EL (cell line): ENCODE data around the gene HTRA3.
A peak's percentile ranks its signal among the peaks of the same experiment; 100 is the strongest.

Experiments
- DNase-seq: peaks from one replicate; pipeline ENCODE4 v3.0.0-alpha.2; 2016

HTRA3 gene

DNA sequence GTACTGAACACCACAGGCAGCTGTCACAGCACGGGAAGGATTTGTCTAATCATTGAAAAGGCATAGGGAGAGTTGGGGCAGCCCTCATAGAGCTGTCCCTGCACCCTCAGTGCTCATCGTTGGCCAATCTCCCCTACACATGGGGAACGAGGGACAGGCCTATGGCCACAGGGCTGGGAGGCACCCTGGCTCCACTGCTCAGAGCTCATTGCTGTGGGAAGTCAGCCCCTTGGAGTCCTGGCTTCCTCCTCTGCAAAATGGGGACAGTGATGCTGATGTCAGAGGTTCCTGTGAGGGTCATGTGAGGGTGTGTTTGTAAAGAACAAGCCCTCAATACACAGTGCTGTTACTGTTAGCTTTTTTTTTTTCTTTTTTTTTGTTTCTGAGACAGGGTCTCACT is 19.3 kb upstream of the HTRA3 start:
- DNase-seq: no peak

DNA sequence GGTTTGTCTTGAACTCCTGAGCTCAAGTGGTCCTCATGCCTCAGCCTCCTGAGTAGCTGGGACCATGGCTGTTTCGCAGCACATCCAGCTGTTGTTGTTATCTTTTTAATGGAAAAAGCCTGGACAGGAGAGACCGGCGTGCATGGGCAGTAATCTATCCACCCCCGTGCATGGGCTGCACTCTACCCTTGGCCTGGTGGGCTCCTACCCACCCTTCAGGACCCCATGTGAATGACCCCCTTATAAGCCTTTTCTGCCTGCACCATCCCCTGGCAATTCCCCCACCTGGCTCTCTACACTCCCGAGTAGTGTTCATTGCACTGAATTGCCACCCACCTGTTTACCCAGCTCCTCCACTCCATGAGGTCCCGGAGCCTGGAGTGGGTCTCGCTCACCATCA is 18.9 kb upstream of the HTRA3 start:
- DNase-seq: no peak

DNA sequence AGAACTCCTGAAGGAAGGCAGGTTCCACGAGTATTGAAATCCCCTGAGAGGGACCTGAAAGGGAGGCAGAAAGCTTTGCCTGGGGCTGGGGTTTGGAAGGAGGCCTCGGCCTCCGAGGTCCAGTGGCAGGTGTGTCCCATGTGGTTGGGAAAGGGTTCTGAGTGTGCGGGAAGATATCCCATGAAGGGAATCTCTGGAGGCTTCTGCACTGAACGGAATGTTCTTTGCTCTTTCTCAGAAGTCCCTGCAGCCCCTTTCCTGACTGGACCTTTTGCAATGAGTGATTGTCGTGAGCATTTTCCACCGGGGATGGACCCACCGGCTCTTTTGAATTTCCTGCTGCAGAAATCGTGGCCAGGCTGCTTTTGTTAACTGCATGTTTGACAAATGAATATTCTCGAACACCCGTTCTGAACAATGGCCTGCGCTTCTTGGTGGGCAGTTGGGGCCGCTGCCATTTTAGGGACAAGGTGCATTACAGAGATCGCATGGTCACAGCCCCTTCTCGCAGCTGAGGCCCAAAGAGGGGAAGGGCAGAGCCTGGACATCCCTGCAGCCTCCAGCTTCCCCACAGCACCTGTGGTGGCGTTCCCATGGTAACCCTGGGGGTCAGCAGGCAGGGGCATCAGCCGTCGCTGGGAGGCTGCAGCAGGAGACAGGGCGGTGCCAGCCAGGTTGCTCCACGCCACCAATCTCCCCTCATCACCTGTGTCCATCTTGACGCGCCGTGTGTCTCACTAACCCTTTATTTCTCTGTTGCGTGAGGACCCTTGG is 18.3 kb upstream of the HTRA3 start:
- no peak for DNase-seq

DNA sequence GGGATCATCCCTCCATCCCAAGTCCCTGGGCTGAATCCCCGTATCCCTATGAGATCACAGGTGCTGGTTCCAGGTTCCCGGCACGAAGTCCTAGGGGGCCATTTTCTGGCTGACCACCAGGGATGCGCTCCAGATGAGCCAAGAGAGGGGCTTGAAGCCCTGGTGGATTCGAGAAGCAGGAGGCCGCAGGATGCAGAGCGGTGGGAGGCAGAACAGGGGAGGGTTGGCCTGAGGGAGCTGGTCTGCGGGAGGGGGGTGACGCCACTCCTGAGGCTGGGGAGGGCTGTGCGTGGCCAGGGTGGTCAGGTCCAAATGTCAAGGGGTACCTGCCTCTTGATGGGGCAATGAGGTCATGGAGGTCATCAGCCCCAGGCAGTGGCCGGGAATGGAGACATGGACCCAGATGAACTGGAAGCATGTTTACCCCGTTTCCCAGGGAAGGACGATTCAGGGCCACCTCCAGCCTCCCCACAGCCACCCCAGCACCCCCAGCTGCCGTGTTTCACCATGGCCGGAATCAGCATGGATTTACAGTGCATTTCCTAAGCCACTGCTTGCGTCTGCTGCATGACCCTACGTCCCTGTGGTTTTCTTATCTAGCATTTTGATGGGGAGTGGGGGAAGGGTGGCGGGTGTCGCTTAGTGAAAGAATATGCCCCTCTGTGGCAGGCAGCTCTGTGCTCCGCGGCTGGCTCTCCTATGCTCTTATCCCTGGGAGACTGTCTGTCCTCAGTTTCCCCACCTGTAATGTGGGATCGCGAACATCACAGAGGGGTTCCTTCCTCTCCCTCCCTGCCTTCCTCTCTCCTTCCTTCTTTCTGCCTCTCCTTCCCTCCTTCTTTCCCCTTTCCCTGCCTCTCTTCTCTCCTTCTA is 17.0 kb upstream of the HTRA3 start:
- DNase-seq: no peak

DNA sequence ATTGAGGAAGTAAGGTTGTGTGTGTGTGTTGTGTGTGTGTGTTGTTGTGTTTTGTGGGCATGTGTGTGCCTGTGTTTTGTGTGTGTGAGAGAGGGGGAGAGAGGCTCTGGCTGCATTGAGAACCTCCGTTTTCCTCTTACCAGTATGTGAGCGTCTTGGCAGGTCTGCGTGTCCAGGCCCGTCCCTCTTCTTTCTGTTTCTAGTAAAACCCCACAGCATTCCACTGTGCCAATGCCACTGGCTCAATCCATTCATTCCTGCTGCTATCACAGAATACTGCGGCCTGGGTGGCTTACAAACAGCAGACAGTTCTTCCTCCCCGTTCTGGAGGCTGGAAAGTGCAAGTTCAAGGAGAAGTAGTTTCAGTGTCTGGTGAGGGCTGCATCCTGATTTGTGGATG is 15.5 kb upstream of the HTRA3 start:
- DNase-seq: no peak

DNA sequence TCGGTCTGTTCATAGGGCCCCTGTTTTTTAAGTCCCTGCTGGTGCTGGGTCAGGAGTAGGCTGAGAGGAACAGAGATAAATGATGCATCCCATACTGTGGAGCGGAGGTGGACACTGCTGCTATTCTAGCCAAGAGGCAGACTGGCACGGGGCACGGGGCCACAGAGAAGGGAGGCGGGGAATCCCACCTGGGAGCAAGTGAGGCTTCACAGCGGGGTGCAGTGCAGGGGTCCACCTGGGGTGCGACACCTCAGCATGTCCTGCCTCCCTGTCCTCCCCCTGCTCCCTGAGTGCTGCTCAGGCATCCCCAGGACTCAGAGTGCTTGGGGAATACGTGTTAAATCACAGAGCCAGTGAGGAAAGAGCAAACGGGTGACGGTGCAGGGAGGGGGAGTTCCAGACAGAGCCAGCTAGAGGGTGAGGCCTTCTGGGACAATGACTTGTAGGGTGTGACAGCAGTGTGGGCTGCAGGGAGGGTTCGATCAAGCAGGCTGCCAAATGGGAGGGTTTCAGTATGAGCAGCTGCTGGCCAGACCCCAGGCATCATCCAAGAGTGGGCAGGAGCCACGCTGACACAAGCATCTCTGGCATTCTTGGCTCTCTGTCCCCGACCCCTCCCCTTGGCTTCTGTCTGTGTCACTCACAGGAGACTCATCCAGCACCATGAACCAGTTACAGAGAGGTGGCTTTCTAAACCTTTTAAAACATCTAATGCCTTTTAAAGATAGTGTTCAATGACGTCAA is 13.7 kb upstream of the HTRA3 start:
- peak; percentile 29 for DNase-seq

DNA sequence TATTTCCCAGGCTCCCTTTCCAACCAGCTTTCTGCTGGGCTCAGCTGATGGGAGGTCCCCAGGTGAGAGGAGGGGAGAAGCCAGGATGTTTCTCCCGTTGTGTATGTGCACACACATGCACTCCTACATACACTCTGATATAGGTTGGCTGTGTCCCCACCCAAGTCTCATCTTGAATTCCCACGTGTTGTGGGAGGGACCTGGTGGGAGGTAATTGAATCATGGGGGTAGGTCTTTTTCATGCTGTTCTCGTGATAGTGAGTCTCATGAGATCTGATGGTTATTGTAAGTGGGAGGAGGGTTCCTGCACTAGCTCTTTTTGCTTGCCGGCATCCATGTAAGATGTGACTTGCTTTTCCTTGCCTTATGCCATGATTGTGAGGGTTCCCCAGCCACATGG is 11.7 kb upstream of the HTRA3 start:
- no peak for DNase-seq

DNA sequence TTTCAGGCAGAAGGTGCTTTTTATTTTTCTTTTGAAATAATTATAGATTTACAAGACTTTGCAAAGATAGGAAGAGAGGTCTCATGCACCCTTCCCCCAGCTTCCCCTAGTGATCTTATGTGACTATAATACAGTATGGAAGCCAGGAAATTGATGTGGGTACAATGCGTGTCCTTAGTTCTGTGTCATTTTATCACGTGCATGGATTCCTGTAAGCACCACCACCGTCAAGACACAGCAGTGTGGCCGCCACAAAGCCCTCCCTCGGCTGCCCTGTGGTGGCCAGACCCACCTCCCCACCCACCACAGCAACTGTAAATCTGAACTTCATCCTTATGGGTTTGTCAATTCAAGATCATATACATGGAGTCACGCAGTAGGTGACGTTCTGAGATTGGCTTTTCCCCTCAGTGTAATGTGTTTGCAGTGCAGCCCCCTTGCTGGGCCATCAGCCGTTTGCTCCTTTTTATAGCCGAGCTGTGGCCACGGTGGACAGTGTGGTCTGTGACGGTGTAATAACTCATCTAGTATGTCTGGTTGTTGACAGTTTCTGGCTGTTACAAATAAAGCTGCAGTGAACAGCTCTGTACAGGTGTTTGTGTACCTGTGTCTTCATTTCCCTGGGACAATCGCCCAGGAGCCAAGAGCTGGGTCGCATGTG is 10.9 kb upstream of the HTRA3 start:
- no peak for DNase-seq

DNA sequence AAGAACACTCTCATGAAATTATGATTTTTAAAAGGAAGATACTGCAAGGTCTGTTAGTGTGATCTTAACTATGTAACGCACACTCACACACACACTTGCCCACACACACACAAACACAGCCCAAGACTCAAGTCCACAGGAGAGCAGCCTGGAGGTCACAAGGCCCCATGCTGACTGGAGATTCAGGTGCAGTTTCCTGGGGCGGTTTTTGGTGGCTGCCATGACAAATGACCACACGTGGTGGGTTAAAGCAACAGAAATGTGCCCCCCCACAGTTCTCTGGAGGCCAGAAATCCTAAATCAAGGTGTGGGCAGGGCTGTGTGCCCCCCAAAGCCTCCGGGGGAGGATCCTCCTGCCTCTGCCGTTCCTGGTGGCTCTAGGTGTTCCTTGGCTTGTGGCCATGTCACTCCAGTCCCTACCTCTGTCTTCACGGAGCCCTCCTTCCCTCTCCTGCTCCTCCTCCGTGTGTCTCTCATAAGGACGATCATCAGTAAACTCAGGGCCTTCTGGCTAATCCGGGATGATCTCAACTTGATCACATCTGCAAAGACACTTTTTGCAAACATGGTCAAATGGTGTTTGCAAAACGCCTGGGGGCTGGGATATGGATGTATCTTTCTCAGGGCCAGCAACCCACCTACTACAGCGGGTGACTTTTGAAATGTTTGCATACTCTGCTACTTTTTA is 9.7 kb upstream of the HTRA3 start:
- no peak for DNase-seq

DNA sequence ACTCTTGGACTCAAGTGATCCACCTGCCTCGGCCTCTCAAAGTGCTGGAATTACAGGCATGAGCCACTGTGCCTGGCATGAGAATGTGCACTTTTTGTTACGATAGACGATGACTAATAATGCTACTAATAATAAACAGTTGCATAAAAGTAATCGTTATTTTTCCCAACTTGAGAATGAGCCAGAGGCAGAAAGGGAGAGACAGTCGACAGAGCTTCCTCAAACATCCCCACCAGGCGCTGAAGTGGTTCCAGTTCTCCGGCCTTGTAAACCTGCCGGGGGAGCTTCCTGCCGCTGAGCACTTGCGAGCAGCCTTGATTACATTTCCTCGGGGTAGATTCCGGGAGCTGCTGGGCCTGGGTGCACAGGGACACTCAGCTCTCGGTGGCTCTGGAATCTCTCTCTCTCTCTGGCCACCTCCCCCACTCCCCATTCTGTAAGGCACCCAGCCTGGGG is 8.9 kb upstream of the HTRA3 start:
- DNase-seq: peak; percentile 88

DNA sequence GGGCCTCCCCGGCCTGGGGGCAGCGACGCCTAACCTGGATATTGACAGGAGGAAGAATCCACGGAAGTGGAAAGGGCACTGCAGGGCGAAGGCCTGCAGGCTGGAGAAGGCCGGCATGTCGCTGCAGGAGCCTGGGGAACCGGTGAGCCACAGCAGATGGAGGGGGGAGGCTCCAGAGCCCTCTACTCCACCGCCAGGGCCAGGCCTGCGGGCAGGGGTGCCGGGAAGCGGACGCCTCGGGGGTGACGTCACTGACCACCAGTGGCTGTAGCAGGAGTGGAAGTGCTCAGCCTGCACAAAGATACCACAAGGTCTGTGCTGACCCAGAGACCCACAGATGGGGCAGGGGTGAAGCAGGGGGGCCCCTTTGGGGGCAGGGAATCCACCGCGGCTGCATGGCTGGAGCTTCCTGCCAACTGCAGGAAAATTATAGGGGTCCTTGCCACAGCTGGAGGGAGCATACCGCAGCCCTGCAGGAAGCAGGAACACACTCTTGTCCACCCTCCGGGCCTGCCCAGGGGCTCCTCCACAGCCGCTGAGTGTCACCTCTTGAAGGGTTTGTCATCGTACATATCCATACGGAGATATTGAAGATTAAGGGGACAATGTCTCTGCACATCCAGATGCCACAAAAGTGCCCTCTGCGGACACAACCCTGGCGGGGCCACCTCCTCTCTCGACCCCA is 7.6 kb upstream of the HTRA3 start:
- peak; percentile 42 for DNase-seq

DNA sequence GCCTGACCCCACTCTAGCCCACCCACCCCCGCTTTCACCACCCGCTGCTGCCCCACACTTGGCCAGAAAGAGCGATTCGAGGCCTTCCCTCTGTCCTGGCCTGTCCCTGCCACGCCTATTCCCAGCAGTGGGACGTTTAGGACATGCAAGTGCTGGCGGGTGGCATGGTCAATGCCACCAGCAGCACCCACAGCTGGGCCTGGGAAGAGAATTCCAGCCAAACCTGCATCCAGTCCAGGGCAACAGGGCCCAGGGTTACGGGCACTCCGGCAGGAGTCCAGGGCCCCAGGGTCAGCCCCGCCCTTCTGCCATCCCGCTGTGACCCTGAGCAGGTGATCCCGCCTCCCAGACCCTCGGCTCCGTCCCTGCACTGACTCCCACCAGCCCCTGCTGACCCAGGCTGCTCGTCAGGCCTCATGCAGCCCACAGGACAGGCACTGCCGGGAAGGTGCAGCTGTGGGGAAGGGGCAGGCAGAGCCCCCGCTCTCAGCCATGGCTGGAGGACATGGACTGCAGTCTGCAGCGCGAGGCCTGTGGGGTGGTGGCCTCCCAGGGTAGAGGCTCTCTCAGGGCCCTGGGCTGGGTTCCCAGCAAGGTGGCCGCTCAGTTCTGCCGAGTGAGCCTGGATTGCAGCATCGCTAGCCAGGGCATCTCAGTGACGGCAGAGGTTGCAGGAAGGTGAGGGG is 6.8 kb upstream of the HTRA3 start:
- no peak for DNase-seq

DNA sequence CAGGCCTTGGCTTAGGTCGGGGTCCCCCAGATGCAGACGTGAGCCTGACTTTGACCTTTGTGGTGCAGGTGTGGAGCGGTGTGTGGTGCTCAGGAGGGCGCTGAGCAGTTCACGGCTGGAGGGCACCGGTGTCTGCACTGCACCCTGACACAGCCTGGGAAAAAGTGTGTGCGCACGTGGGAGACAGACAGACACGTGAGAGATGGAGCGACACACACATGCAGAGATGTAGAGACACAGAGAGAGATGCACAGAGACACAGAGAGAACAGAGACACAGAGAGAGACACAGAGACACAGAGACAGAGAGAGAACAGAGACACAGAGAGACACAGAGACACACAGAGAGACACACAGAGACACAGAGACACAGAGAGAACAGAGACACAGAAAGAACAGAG is 6.2 kb upstream of the HTRA3 start:
- no peak for DNase-seq

DNA sequence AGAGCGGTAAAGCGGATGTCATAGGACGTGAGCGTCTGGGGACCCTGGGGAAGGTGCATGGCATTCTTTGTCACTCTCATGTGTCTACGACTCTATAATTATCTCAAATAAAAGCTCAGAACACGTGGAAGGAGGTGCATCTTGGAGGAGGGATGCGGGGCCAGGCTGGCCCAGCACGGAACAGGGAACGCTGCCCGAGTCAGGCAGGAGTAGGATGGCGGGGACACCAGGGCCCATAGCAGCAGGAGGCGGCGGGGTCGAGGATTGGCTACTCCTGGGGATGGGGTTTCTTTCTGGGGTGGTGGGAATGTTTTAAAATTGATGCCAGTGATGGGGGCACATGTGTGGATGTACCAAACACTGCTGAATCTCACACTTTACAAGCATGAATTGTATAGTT is 5.4 kb upstream of the HTRA3 start:
- DNase-seq: no peak

DNA sequence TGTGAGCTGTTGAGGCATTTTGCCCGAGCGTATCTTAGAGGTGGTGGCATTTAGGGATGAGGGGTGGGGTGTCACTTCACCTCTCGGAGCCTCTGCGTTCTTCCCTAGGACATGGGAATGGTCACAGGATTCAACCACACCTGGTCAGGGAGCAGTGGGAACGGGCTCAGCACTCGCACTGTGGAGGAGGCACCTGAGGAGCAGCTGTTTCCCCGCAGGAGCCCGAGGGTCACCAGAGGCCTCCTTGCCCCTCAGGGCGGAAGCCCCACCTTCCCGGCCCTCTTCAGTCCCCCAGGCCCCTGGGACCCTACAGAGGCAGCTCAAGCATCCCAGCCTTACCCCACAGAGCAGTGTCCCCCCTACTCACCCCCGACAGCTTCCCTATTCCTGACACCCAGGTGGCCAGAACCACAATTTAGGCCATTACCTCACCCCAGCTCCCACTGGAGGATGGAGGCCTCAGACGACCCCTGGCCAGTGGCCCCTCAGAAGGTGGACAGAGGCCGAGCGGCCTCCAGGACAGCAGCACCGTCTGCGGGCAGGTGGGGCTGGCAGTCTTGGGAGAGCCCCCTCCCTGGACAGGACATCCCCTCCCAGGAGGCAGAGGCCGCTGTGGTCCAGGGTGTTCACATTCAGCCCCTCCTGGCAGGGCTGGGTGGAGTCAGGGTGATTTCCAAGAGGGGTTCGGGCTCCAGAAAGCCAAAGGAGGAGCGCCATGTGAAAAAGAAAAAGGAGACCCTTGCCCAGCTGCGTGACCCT is 4.2 kb upstream of the HTRA3 start:
- no peak for DNase-seq

DNA sequence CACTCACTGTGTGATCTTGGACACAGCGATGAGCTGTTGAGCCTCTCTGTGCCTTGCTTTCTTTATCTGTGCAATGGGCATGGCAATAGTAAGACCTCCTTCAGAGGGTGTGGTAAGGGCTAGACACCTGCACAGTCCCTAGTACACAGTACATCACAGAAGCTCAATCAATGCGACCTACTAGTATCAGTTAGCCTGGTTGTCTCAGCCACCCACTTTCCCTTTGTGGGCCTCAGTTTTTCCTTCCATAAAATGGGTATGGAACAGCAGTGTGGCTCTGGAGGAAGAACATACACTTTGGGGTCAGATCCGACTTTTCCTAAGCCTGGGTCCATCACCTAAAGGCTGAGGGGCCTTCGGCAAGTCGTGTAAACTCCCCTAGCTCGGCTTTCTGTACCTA is 3.5 kb upstream of the HTRA3 start:
- no peak for DNase-seq

DNA sequence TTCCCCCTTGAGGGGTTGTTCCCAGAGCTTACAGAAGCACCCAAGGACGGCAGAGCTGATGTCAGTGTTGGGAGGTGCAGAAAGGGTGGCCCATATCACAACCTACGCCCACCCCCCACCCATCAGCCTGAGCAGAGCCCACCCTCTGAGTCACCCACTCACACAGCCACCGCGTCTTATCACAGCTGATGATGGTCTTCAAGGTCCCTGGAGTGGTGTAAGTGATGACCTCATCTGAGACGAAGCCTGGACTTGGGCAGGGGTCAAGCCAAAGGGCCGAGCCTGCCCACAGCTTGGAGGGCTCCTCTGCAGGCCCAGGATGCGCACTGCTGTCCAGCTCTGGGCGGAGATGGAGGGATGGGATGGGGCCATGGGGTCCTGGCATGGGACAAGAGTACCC is 3.0 kb upstream of the HTRA3 start:
- no peak for DNase-seq

DNA sequence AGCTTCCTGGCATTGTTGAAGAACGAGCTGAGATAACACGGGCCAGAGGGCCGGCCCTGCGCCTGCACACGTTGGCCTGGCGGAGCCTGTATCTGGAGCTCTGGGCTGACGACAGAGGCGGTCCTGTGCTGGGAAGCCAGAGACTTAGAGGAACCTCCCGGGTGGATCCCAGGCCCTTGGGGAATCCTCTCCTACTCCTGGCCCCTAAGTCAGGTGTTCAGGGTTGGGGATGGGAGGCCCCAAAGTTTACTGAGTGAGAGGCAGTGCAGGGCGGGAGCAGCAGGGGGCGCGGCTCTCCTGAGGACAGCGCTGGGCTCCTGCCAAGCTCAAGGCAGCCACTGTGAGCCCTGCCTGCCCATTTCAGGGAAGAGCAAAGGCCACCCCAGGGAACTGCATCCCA is 2.5 kb upstream of the HTRA3 start:
- DNase-seq: peak; percentile 21

DNA sequence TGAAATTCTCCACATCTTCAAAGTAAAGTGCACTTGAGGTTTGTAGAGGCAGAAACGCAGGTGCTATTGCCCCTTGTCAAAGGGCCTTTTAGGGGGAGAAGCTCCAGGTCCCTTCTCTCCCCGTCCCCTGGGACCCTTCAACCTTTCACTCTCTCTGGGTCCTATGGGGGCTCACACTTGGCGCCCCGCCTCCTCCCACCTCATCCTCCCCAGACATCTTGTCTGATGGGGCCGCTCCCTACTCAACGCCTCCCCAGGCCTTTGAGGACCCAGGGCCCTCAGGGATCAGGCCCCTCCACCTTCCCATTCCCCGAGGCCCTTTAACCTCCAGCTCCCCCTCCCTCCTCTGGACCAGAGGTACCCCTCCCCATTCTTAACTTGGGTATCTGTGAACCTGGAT is 1.3 kb upstream of the HTRA3 start:
- no peak for DNase-seq

DNA sequence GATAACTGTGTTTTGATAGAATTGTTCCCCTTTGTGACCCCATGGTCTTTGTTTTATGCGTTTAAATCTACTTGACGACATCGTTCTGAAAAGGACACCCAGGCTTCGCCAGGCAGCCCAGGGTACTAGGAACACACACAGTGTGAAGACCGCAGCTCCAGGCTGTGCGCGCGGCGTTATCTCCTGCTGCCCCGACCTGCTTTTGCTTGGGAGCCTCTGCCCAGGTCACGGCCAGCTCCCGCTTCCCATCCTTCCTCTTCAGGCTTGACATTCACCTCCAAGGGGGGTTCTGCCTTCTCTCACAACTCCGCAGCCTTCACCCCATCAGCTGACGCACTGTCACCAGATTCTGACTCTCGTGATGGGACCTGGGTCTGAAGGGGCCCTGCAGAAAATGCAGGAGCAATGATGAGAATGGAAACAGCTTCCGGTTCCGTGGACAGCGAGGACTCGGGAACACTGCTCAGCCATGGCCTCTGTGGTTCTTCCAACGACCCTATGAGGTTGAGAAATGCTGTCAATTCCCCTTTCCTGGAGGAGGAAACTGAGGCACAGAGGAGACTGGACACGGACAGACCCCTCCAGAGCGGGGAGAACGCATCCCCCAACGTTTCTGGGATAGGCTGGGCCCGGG is 536 bp upstream of the HTRA3 start:
- DNase-seq: no peak
